ENCODE measurements around the gene MCTP1.

MCTP1 gene

GRCh38 chr5:94698197-94698596, 586.7 kb downstream of the MCTP1 start:
- DNase-seq (ENCODE audit: low read depth) = no peak

GRCh38 chr5:94694671-94695070, 590.2 kb downstream of the MCTP1 start:
- DNase-seq (ENCODE audit: low read depth) = no peak

- DNase-seq (ENCODE audit: low read depth) = no peak
Measured at GRCh38 chr5:94693845-94694370, 591.0 kb downstream of the MCTP1 start.

- DNase-seq (ENCODE audit: low read depth) = no peak
Measured at GRCh38 chr5:94693043-94693822, 591.7 kb downstream of the MCTP1 start.

- no peak for DNase-seq (ENCODE audit: low read depth)
Measured at GRCh38 chr5:94692581-94692980, 592.3 kb downstream of the MCTP1 start.

- DNase-seq (ENCODE audit: low read depth) = no peak
Measured at GRCh38 chr5:94691949-94692348, 592.9 kb downstream of the MCTP1 start.

- DNase-seq (ENCODE audit: low read depth) = no peak
Measured at GRCh38 chr5:94691291-94691690, 593.6 kb downstream of the MCTP1 start.

- DNase-seq (ENCODE audit: low read depth) = no peak
Measured at GRCh38 chr5:94690778-94691177, 594.1 kb downstream of the MCTP1 start.

GRCh38 chr5:94689908-94690307, 595.0 kb downstream of the MCTP1 start:
- no peak for DNase-seq (ENCODE audit: low read depth)

GRCh38 chr5:94682814-94683520, 601.9 kb downstream of the MCTP1 start:
- DNase-seq (ENCODE audit: low read depth) = no peak

- no peak for DNase-seq (ENCODE audit: low read depth)
Measured at GRCh38 chr5:94675965-94676618, 608.8 kb downstream of the MCTP1 start.

GRCh38 chr5:94674490-94675382, 610.2 kb downstream of the MCTP1 start:
- DNase-seq (ENCODE audit: low read depth) = no peak

- no peak for DNase-seq (ENCODE audit: low read depth)
Measured at GRCh38 chr5:94672746-94673145, 612.1 kb downstream of the MCTP1 start.

- DNase-seq (ENCODE audit: low read depth) = no peak
Measured at GRCh38 chr5:94670726-94671125, 614.2 kb downstream of the MCTP1 start.

- no peak for DNase-seq (ENCODE audit: low read depth)
Measured at GRCh38 chr5:94667937-94668336, 617.0 kb downstream of the MCTP1 start.

- DNase-seq (ENCODE audit: low read depth) = no peak
Measured at GRCh38 chr5:94661086-94661485, 623.8 kb downstream of the MCTP1 start.

- DNase-seq (ENCODE audit: low read depth) = no peak
Measured at GRCh38 chr5:94660506-94660905, 624.4 kb downstream of the MCTP1 start.

- no peak for DNase-seq (ENCODE audit: low read depth)
Measured at GRCh38 chr5:94658272-94658671, 626.6 kb downstream of the MCTP1 start.

Data from activated T-helper 9 cell treated with anti-CD3 and anti-CD28 coated beads, Interleukin-2, amount 50 U/mL, for 16 hours (primary cell).